ENCODE data around the gene HCN3. TPM values are rescaled to one million over a fixed set of nuclear protein-coding genes. Genes with fewer than 3 reads are reported as not detected.

HCN3 gene
- polyA plus RNA-seq, 1 donor: 4.3 TPM

- DNase-seq (ENCODE audit: low read depth): no peak
Observed at GRCh38 chr1:155254228-155254713, 23.0 kb upstream of the HCN3 start.

- DNase-seq (ENCODE audit: low read depth): no peak
Observed at GRCh38 chr1:155254714-155255242, 22.5 kb upstream of the HCN3 start.

- peak; percentile 67 for DNase-seq (ENCODE audit: low read depth)
Observed at GRCh38 chr1:155255243-155256007, 21.8 kb upstream of the HCN3 start, which contains the start of gene ENTREP3. ENTREP3 (minus strand) TSS chr1:155255483; CDS start chr1:155254877, 606 bp downstream.

- no peak for DNase-seq (ENCODE audit: low read depth)
Observed at GRCh38 chr1:155256058-155256852, 21.0 kb upstream of the HCN3 start.

GRCh38 chr1:155260276-155260675 lies 17.0 kb upstream of the HCN3 start:
- no peak for DNase-seq (ENCODE audit: low read depth)

GRCh38 chr1:155261493-155261851 lies 15.8 kb upstream of the HCN3 start:
- DNase-seq (ENCODE audit: low read depth): no peak

GRCh38 chr1:155261852-155262673 lies 15.2 kb upstream of the HCN3 start, which contains the start of gene SCAMP3:
SCAMP3 (minus strand) TSS chr1:155262360; CDS start chr1:155262151, 209 bp downstream.
- peak; percentile 95 for DNase-seq (ENCODE audit: low read depth)

- DNase-seq (ENCODE audit: low read depth): no peak
Observed at GRCh38 chr1:155263067-155263466, 14.2 kb upstream of the HCN3 start.

GRCh38 chr1:155266553-155266952 lies 10.7 kb upstream of the HCN3 start:
- DNase-seq (ENCODE audit: low read depth): no peak

- no peak for DNase-seq (ENCODE audit: low read depth)
Observed at GRCh38 chr1:155267373-155267772, 9.9 kb upstream of the HCN3 start.

GRCh38 chr1:155268630-155269029 lies 8.6 kb upstream of the HCN3 start:
- no peak for DNase-seq (ENCODE audit: low read depth)

- no peak for DNase-seq (ENCODE audit: low read depth)
Observed at GRCh38 chr1:155269381-155269780, 7.9 kb upstream of the HCN3 start.

- no peak for DNase-seq (ENCODE audit: low read depth)
Observed at GRCh38 chr1:155272466-155273342, 4.6 kb upstream of the HCN3 start.

- peak; percentile 83 for DNase-seq (ENCODE audit: low read depth)
Observed at GRCh38 chr1:155273343-155274245, 3.7 kb upstream of the HCN3 start, which contains the start of gene CLK2. CLK2 (minus strand) TSS chr1:155273504; CDS start chr1:155270977, 2,527 bp downstream.

- DNase-seq (ENCODE audit: low read depth): no peak
Observed at GRCh38 chr1:155277902-155278688, 832 bp downstream of the HCN3 start.

GRCh38 chr1:155278689-155279160 lies 1.5 kb downstream of the HCN3 start:
- DNase-seq (ENCODE audit: low read depth): no peak

GRCh38 chr1:155279268-155279667 lies 2.0 kb downstream of the HCN3 start:
- no peak for DNase-seq (ENCODE audit: low read depth)

- no peak for DNase-seq (ENCODE audit: low read depth)
Observed at GRCh38 chr1:155282488-155283091, 5.3 kb downstream of the HCN3 start.

Measured in forelimb muscle (tissue), 1 donor.